ENCODE results near the gene SNX13. TPM values are rescaled to one million over a fixed set of nuclear protein-coding genes. Genes with fewer than 3 reads are reported as not detected.
A peak's percentile ranks its signal among the peaks of the same experiment; 100 is the strongest.

The SNX13 gene
- total RNA-seq, 2 donors from 2014 or later: 54.2 to 73.2 TPM

DNA sequence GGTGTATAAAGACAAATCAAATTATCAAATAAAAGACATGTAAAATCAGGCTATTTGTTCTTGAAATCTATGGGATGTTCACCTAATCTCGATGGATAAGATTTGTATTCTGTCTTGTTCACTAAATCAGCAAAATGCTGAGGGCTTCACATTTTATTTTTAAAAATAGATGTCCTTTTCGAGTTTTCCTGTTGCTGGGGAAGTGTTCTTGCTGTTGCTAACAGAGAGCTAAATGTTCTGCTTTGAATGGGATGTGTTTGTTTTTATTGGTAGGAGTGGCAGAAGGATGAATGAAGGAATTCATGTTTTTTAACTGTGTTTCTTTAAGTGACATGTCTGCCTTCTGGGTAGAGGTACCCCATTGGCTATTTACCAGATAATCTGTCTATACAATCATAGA lies 7.3 kb upstream of the SNX13 start:
- DNase-seq (ENCODE audit: low spot score): no peak
- H3K27ac ChIP-seq: no peak overlapping the region
- no peak overlapping the region for H3K4me3 ChIP-seq

DNA sequence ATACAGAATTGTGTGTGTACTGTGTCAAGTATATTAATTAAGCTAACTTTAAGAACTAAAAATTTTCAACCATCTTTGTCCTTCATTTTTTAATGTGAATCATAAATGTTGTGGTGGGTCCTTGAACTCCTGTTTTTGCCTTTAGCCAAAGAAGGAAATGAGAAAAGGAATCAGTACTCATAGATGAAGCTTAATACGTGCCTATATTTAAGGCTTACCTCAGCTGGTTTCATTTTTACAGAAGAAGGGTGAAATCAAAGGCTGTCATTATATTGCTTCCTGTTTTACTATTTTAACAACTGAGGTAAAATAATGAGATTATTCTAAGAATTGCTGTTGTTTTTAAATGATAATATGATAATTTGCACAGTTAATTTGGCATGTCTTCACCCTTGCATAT lies 6.3 kb upstream of the SNX13 start:
- Histone ChIP-seq H3K9me3 (no peaks in the 10 kb centered on the region), H3K27me3 (replicated peaks; ENCODE audit: insufficient read depth) (no peaks in the 10 kb centered on the region), H3K4me3 (peak overlapping the region; percentile 37), H3K27ac (no peak overlapping the region), H3K36me3 (no peaks in the 10 kb centered on the region), H3K4me1 (ENCODE audit: control insufficient read depth in 1 of 2, low read depth in 2 of 2) (peaks cover 0 to 5% of the 10 kb centered on the region in 2 donors)
- DNase-seq (ENCODE audit: low spot score) (no peak), ATAC-seq (ENCODE audit: insufficient number of reproducible peaks, low FRiP score, low read depth) (no peak)
- TF ChIP-seq, protein P1, sequence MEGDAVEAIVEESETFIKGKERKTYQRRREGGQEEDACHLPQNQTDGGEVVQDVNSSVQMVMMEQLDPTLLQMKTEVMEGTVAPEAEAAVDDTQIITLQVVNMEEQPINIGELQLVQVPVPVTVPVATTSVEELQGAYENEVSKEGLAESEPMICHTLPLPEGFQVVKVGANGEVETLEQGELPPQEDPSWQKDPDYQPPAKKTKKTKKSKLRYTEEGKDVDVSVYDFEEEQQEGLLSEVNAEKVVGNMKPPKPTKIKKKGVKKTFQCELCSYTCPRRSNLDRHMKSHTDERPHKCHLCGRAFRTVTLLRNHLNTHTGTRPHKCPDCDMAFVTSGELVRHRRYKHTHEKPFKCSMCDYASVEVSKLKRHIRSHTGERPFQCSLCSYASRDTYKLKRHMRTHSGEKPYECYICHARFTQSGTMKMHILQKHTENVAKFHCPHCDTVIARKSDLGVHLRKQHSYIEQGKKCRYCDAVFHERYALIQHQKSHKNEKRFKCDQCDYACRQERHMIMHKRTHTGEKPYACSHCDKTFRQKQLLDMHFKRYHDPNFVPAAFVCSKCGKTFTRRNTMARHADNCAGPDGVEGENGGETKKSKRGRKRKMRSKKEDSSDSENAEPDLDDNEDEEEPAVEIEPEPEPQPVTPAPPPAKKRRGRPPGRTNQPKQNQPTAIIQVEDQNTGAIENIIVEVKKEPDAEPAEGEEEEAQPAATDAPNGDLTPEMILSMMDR (IDR thresholded peaks at IDR 0.05): no peak

More for the DNA sequence above, 7.3 kb upstream of the SNX13 start:
- no peaks in the 10 kb centered on the region for H3K27me3 ChIP-seq (replicated peaks; ENCODE audit: insufficient read depth)
- TF ChIP-seq, protein P1 (IDR thresholded peaks at IDR 0.05): no peak
- H3K9me3 ChIP-seq: no peaks in the 10 kb centered on the region
- no peaks in the 10 kb centered on the region for H3K36me3 ChIP-seq
- no peak for ATAC-seq (ENCODE audit: insufficient number of reproducible peaks, low FRiP score, low read depth)
- H3K4me1 ChIP-seq (ENCODE audit: control insufficient read depth in 1 of 2, low read depth in 2 of 2): peaks cover 0 to 5% of the 10 kb centered on the region in 2 donors

DNA sequence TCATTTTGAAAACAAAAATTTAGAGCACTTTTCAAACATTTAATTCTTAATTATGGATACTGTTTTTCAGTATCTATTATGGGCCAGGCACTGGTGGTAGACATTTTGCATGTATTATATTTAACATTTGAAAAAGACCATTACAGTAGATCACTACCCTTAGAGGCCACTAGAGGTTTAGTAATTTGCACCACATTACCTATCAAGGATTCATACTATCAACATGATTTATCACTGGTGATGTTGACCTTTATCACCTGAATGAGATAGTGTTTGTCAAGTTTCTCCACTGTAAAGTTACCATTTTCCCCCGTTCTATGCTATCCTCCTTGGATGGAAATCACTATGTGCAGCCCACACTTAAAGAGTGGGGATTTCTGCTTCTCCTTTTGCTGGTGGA lies 4.4 kb upstream of the SNX13 start:
- no peak overlapping the region for H3K4me3 ChIP-seq
- H3K27ac ChIP-seq: no peak overlapping the region
- H3K36me3 ChIP-seq: no peaks in the 10 kb centered on the region
- H3K4me1 ChIP-seq (ENCODE audit: control insufficient read depth in 1 of 2, low read depth in 2 of 2): peaks cover 0 to 11% of the 10 kb centered on the region in 2 donors
- H3K27me3 ChIP-seq (replicated peaks; ENCODE audit: insufficient read depth): no peaks in the 10 kb centered on the region
- DNase-seq (ENCODE audit: low spot score) (no peak), ATAC-seq (ENCODE audit: insufficient number of reproducible peaks, low FRiP score, low read depth) (no peak)
- no peaks in the 10 kb centered on the region for H3K9me3 ChIP-seq
- TF ChIP-seq, protein P1 (IDR thresholded peaks at IDR 0.05): no peak

DNA sequence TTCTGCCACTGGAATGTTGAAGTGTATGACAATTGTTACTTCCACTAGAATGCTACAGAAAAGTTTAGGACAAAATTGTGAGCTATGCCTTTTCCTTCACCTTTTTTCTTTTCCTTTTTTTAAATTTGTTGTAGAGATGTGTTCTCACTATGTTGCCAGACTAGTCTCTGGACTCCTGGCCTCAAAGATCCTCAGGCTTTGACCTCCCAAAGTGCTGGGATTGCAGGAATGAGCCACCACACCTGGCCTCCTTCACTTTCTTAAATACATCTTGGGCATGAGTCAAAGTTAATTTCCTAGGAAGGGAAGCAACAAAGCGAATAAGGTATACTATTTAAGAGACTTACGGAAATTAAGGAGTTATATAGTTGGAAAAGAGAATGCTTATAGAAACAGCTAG lies 2.7 kb upstream of the SNX13 start:
- DNase-seq (ENCODE audit: low spot score): no peak
- H3K27ac ChIP-seq: no peak overlapping the region
- no peak overlapping the region for H3K4me3 ChIP-seq
- H3K9me3 ChIP-seq: no peaks in the 10 kb centered on the region
- H3K36me3 ChIP-seq: no peaks in the 10 kb centered on the region
- H3K4me1 ChIP-seq (ENCODE audit: control insufficient read depth in 1 of 2, low read depth in 2 of 2): peaks cover 10 to 21% of the 10 kb centered on the region in 2 donors
- TF ChIP-seq, protein P1 (IDR thresholded peaks at IDR 0.05): no peak
- no peaks in the 10 kb centered on the region for H3K27me3 ChIP-seq (replicated peaks; ENCODE audit: insufficient read depth)
- no peak for ATAC-seq (ENCODE audit: insufficient number of reproducible peaks, low FRiP score, low read depth)

DNA sequence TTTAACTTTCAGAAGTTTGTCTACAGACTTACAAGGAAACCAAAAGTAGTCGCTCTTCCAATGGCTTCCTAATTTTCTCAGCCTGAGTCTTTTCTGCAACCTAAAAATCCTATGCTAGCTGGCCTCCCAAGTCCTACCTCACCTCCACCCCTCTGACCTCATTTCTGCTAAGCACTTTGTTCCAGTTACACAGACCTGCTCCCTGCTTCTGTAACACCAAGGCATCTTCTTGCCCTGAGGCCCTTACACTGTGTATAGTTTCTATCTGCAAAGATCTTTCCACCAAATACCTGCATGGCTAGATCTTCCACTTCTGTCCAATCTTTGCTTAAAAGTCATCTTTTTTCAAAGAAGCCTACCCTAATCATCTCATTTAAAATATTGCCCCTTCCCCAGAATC lies 1.9 kb upstream of the SNX13 start:
- Histone ChIP-seq H3K27me3 (replicated peaks; ENCODE audit: insufficient read depth) (no peaks in the 10 kb centered on the region), H3K4me1 (ENCODE audit: control insufficient read depth in 1 of 2, low read depth in 2 of 2) (peaks cover 17 to 25% of the 10 kb centered on the region in 2 donors), H3K36me3 (no peaks in the 10 kb centered on the region), H3K27ac (no peak overlapping the region), H3K9me3 (no peaks in the 10 kb centered on the region), H3K4me3 (no peak overlapping the region)
- ATAC-seq (ENCODE audit: insufficient number of reproducible peaks, low FRiP score, low read depth) (no peak), DNase-seq (ENCODE audit: low spot score) (no peak)
- TF ChIP-seq, protein P1 (IDR thresholded peaks at IDR 0.05): no peak
